Pancreas (tissue), 10 donors: Measurements from ENCODE around the gene COL5A1. TPM values are rescaled to one million over a fixed set of nuclear protein-coding genes. Genes with fewer than 3 reads are reported as not detected.

ENCODE experiments used
- ATAC-seq, 4 donors: fragments of 200-7000 bp; cut with Tn5 transposase; one replicate each; pipeline versions ENCODE4 v1.8.0 to v1.9.1; 2020; ENCODE audit warnings: mild to moderate bottlenecking in 4 of 4, moderate library complexity in 4 of 4
- DNase-seq, 6 donors: peaks; one replicate each; pipeline ENCODE4 v3.0.0-alpha.2; 2020
- FAIRE-seq: peaks from 2 replicates; lab custom pipeline; 2012; peaks lifted over from hg19 to GRCh38; lab: Jason Lieb, UNC
- H3K27ac ChIP-seq, 4 donors: fragments of 200-600 bp; sonication (generic); 1 replicate in 3 of 4; 2 replicates in 1 of 4; pipeline versions ENCODE4 v1.5.0 to v1.8.0; 2020
- H3K27me3 ChIP-seq, 4 donors: fragments of 200-600 bp; one replicate each; pipeline ENCODE4 v1.8.0; 2021
- H3K36me3 ChIP-seq, 3 donors: fragments of 200-600 bp; sonication (generic) in 1 of 3; one replicate each; pipeline versions ENCODE4 v1.5.0 to v1.8.0; 2020 to 2021
- H3K4me1 ChIP-seq, 3 donors: fragments of 200-600 bp; one replicate each; pipeline ENCODE4 v1.8.0; 2021
- H3K4me3 ChIP-seq, 4 donors: fragments of 200-600 bp; sonication (generic) in 2 of 4; one replicate each; pipeline versions ENCODE4 v1.5.0 to v1.8.0; 2020 to 2021
- H3K9me3 ChIP-seq, 4 donors: fragments of 200-600 bp; one replicate each; pipeline ENCODE4 v1.8.0; 2021
- CTCF ChIP-seq, 4 donors: fragments of 200-600 bp; sonication (generic) in 3 of 4; IDR thresholded peaks; one replicate each; pipeline versions ENCODE4 v1.5.0 to v1.8.0; 2021; ENCODE audit warnings: antibody characterized with exemption in 4 of 4
- WGBS, 2 donors: extraction: QIAGEN DNeasy Blood & Tissue Kit; methylation state at CpG; one replicate each; pipeline ENCODE4 v1.1.7; 2013; 5-methylcytosine and 5-hydroxymethylcytosine counted together
- intact Hi-C, 3 donors: fragments of 100-400 bp; cut with DNase I; formaldehyde crosslinking; loops; one replicate each; pipeline versions ENCODE4 v1.11.1 to v1.14.2; 2022
- polyA plus RNA-seq, 2 donors: library from polyadenylated mRNA; stranded (reverse); fragments of 200-250 nt; gene quantifications; one replicate each; pipeline ENCODE4 v1.2.3, GENCODE V29; 2013
- total RNA-seq, 6 donors: library from RNA; stranded (reverse); fragmentation: NEBNext Ultra II Directional in 4 of 6; extraction: Animal tissue kit (Norgen Biotek cat#: 25700) in 4 of 6; gene quantifications; one replicate each; pipeline versions ENCODE4 v1.2.1 to v1.2.4, GENCODE V29; 2021 to 2023
- donor health status: healthy with polysubstance abuse.
- donor health status: DM: no; HTN: no; CAD: no; lungs with moderate emphysema.
- donor health status: DM: no; HTN: no; CAD: no.
- donor health status: control.
- donor health status: control.
- donor health status: Bipolar disorder and iron deficiency.
- donor health status: DM: yes; HTN: yes; CAD: no.
- donor health status: DM: no; HTN: no; CAD: no.
- donor health status: DM: no; HTN: no; CAD: no.
- donor health status: DM: yes; HTN: yes; CAD: no.

The COL5A1 gene
- total and polyA plus RNA-seq, 8 donors = 1.2 to 62.8 (median 3.5) TPM

- FAIRE-seq = no peak
- ATAC-seq = no peak
- no peak for DNase-seq
Observed at GRCh38 chr9:134861595-134862334, 220.2 kb downstream of the COL5A1 start.

GRCh38 chr9:134863306-134863902 is 221.8 kb downstream of the COL5A1 start:
- no peaks in the 10 kb centered on the region for H3K9me3 ChIP-seq
- peak in 1 of 6 donors; percentile 4 for DNase-seq
- FAIRE-seq = no peak
- no peak overlapping the region for H3K27ac ChIP-seq
- no peak for ATAC-seq
- H3K27me3 ChIP-seq = no peaks in the 10 kb centered on the region
- TF ChIP-seq CTCF (IDR thresholded peaks at IDR 0.05) = no peak
- intact Hi-C loops = no loop called here
- H3K36me3 ChIP-seq = no peaks in the 10 kb centered on the region
- 75% methylated on average over 16 of the region's 16 CpGs for WGBS, 2 donors
- H3K4me1 ChIP-seq = no peaks in the 10 kb centered on the region
- no peak overlapping the region for H3K4me3 ChIP-seq

More at GRCh38 chr9:134861595-134862334, 220.2 kb downstream of the COL5A1 start:
- 66 to 80% methylated on average over 17 of the region's 17 CpGs for WGBS, 2 donors
- intact Hi-C loops = no loop called here
- H3K9me3 ChIP-seq = no peaks in the 10 kb centered on the region
- no peak for TF ChIP-seq CTCF (IDR thresholded peaks at IDR 0.05)
- H3K27me3 ChIP-seq = no peaks in the 10 kb centered on the region
- H3K27ac ChIP-seq = no peak overlapping the region
- no peaks in the 10 kb centered on the region for H3K36me3 ChIP-seq
- H3K4me3 ChIP-seq = no peak overlapping the region
- H3K4me1 ChIP-seq = no peaks in the 10 kb centered on the region

DNA sequence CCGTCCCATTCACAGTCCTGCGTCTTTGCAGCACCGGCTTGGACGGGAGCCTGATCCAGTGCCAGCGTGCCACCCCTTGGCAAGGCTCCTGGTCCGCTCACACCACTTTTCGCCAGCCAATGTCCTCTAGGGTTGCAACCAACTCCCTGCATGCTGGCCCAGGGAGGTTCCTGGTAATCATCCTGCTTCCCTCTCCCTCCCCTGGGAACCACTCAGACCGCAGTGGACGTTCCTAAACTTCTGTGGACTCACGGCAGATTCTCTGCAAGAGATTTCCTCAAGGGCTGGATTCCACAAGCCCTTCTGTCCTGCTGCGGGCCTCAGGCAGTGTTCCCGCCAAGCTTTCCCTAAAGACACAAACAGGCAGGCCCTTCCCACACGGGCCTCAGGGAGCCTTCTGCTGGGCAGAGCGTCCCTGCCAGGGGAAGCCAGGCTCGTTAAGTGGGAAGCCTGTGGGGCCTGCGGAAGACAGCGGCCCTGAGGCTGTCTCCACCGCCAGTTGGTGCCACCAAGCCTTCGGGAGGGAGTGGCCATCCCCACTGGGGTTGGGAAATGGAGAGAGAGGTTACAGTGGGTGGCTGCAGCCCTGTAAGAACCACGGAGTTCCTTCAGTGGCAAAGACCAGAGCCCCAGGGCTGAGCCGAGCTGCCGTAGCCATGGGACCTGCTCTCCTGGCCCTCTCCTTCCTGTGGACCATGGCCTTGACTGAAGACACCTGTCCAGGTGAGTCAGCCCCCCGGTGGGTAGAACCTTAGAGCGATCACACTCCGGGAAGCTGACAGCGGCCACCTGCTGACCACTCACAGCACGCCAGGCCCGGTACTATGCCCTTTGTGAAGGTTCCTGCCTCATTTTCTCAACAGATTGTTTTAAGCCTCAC is 222.6 kb downstream of the COL5A1 start:
- no peak overlapping the region for H3K27ac ChIP-seq
- no peaks in the 10 kb centered on the region for H3K9me3 ChIP-seq
- ATAC-seq (no peak), FAIRE-seq (no peak), DNase-seq (peak in 1 of 6 donors; percentile 4)
- 61 to 68% methylated on average over 28 of the region's 28 CpGs for WGBS, 2 donors
- intact Hi-C loops = no loop called here
- H3K4me3 ChIP-seq = no peak overlapping the region
- H3K27me3 ChIP-seq = no peaks in the 10 kb centered on the region
- no peaks in the 10 kb centered on the region for H3K4me1 ChIP-seq
- H3K36me3 ChIP-seq = no peaks in the 10 kb centered on the region
- TF ChIP-seq CTCF (IDR thresholded peaks at IDR 0.05) = no peak

GRCh38 chr9:134864821-134865190 is 223.2 kb downstream of the COL5A1 start:
- WGBS, 2 donors = 70 to 77% methylated on average over 13 of the region's 13 CpGs
- Histone ChIP-seq H3K9me3 (no peaks in the 10 kb centered on the region), H3K4me1 (no peaks in the 10 kb centered on the region), H3K27me3 (no peaks in the 10 kb centered on the region), H3K4me3 (no peak overlapping the region), H3K36me3 (no peaks in the 10 kb centered on the region), H3K27ac (no peak overlapping the region)
- no peak for DNase-seq
- ATAC-seq = no peak
- no peak for TF ChIP-seq CTCF (IDR thresholded peaks at IDR 0.05)
- intact Hi-C loops = no loop called here
- FAIRE-seq = no peak
